Activated naive CD4-positive, alpha-beta T cell treated with Interleukin-2 at 50 U/mL for 16 hours (primary cell): ENCODE data around the gene RHOB.
"Not testable (repeated sequence)": the region's sequence is repeated elsewhere in the genome, so short reads cannot be mapped to it uniquely, and the experiment has no call there.

Experiments
- DNase-seq: peaks from one replicate; pipeline ENCODE4 v3.0.0-alpha.2; 2020

Gene RHOB

GRCh38 chr2:20454036-20454981, 7.4 kb downstream of the RHOB start:
- DNase-seq = no peak

DNA sequence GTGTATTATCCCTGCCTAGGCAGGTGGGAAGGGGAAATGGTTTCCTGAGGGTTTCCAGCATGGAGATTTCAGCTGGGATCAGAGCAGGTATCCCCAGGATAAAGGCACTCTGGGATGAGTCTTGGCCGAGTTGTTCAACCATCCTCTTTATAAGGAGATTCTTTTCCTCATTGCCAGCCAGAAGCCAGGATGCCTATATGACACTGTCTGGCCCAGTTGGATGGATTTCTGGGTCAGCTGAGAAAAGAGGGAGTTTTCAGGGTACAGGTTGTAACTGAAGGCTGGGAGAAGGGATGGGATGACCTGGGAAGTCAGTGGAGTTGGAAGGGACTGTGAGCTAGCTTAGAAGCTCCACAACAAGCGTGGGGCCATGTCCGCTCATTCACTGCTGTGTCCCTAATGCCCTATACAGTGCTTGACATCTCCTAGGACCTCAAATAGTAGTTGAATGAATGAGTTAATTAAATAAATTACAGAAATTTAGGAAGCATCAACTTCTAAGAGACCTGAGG, 8.3 kb downstream of the RHOB start:
- no peak for DNase-seq

DNA sequence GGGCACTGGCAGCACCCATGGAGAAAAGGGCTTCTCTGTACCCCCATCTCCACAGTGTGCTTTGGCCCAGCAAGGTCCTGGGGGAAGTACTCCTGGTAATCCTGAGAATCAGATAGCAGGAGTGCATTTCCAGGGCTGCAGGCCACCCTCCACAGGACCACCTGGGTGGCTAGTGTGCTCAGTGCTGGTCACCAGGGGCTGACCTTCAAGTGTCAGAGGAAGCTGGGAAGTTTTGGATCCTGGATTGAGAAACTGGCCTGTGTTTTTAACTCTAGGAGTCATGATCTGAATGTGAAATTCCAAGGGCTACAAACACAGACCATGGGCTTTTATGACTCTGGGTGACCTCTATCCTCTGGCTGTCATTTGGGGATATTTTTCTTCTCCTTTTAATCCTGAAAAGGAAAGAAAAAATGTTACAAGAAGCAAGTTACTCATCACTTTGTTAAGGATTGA, 9.3 kb downstream of the RHOB start:
- DNase-seq = no peak

DNA sequence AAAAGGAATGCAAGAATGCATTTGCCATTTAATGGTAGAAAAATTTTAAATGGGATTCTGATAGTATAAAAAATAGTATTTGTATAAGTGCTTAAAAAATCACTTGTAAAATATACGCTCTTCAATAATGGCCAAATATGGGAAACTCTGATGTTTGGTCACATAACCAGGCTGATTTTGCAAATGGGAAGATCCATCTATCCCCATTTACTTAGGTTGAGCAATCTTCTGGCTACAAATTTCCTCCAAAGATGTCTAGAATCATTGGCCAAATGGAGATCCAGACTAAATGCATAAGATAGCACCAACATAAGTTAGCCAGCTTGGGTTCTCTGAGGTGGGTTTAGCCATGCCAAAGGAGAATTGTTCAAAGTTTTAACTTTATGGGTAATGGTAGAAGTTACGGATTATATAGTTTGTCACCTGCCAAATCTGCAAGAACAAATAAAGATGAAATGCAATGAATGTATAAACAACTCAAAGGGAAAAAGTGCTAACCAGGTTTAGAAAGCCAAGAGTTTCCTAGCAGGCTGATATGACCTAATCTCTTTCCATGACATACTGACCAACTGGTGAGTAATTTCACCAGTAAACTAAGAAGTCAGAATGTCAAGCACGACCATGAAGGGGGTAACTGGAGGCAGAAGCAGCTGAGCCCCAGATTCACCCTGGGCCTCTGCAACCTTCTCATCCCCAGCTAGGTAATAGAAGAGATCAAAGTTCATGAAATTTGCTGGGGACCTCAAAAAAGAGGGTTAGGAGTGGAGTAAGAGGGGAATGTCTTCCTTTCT, 10.0 kb downstream of the RHOB start:
- DNase-seq = no peak

GRCh38 chr2:20457661-20458630, 11.1 kb downstream of the RHOB start:
- DNase-seq = no peak

GRCh38 chr2:20458737-20459484, 12.0 kb downstream of the RHOB start:
- not testable (repeated sequence) for DNase-seq

DNA sequence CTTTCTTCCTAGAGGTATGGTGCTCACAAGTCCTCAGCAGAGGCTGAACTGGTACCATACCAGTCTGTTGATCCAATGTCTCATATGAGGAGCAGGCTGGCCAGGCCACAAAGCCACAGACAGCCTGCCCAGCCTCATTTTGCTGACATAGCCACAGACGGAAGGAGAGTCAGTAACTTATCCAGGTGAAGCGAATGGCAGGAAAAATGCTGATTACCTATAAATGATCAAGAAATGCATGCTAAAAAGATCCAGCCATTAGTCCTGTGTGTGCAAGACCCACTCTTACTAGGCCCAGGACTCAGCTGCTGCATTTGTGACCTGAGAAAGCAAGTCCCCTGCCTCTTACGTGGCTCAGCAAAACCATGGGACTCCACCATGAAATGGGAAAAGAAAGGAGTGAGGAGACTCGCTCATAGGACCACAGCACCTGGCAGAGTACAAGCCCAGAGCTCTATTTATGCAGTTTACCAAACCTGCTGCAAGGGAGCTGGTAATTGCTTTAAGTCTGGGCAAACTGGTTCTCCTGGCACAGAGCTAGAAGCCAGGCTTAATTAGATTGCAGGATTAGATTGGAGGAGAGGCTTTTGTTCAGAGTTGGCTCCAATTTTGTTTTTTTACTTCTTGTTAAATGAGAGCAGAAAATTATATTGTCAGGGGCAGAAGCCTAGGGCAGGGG, 19.0 kb downstream of the RHOB start:
- DNase-seq = no peak

DNA sequence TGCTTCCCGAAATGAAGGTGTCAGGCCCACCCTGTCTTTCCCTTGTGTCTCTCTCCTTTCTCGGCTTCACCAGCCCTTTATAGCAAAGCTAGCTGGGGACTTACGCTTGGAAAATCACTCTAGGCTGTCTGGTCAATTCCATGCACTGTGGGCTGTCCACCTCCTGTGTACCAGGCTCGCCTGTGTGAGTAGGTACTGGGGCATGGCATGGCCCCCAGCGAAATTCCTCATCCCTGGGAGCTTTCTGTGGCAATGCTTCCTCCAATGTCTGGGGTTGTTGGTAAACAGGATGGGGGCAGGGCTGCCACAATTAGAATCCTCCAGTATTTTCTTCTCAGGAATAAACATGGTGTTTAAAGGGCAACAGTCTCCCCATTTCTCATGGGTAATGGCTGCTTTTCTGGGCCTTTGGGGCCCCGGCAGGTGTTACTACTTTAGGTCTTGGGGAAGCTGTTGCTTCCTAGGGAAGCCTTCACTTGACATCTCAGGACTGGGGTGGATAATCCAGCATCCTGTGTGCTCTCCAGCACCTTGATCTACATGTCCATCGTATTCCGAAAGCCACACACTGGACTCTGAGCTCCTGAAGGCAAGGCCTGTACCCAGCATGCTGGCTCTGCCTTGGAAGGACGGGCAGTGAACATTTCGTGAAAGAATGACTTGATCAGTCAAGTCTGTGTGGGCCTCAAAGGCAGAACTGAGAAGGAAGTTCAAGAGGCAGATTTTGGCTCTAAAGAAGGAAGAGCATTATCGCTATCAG, 21.1 kb downstream of the RHOB start:
- no peak for DNase-seq

- no peak for DNase-seq
Measured at GRCh38 chr2:20468549-20469500, 22.0 kb downstream of the RHOB start.

DNA sequence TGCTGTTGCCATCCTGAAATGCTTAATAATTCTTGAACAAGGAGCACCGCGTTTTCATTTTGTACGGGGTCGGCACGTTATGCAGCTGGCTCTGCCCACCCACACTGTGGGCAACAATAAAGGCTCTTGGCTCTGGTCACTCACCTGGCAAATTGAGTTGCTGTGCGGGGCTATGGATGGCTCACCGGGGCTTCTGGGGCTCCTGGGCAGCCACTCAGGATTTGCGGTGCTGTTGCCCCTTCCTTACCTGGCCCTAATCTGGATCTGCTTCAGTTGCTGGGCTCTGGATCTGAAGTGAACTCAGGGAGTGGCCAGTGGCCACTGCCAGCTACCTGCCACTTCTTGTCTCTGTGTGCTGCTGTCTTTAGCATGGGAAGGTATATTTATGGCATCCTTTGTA, 22.7 kb downstream of the RHOB start:
- DNase-seq = no peak

DNA sequence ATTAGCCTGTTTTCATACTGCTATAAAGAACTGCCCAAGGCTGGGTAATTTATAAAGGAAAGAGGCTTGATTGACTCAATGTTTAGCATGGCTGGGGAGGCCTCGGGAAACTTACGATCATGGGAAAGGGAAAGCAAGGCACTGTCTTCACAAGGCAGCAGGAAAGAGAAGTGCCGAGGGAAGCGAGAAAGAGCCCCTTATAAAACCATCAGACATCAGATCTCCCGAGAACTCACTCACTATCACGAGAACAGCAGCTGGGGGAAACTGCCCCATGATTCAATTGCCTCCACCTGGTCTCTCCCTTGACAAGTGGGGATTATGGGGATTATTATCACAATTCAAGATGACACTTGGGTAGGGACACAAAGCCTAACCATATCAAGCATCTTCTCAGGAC, 23.3 kb downstream of the RHOB start:
- no peak for DNase-seq

GRCh38 chr2:20471148-20471547, 24.3 kb downstream of the RHOB start:
- no peak for DNase-seq

DNA sequence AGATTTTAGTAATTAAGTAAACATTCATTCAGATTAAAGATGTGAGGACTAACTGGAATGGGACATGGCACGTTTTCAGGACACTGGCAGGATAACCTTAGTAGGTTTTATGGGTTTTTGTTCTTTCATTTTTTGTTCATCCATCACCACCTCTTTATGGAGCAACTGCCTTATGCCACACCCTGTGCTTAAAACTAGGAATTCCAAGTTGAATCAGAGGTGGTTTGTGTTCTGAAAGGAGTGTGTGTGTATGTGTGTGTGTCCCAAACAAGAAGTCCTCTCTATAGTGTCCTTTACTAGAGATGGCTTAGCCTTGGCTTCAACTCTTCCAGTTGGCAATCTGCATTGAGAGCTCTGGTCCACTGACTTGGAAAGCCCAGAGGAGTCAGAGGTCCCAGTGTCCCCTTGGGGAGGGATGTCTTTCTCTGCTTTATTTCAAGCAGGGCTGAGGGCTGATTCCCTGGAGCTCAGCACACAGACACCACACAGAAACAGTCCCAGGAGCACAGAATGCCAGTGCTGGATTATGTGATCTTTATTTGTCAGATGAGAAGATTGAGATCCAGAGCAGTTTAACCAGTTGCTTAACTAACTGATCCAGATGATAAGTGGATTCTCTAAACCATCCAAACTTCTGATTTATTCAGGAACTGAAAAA, 25.2 kb downstream of the RHOB start:
- DNase-seq = no peak

DNA sequence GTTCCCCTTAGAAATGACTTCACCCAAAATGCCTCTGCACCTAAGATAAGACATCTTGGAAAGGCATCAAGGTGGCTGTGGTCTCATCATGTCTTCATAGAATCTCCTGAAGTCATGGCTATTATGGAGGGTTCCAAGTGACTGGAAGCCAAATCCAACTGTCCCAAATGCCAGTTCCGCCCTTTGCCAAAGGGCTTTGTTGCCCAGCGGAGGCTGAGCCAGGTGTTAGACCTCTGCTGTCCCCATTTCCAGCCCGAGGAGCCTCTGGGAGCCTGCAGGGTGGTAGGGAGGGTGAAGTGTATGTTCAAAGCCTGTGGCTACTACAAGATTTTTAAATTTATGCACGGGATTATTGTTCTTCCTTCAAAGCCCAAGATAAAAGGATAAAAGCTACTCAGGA, 25.7 kb downstream of the RHOB start:
- DNase-seq = no peak

- no peak for DNase-seq
Measured at GRCh38 chr2:20473128-20473527, 26.3 kb downstream of the RHOB start.

GRCh38 chr2:20474757-20475566, 28.1 kb downstream of the RHOB start:
- DNase-seq = no peak

GRCh38 chr2:20475567-20475952, 28.7 kb downstream of the RHOB start:
- no peak for DNase-seq

DNA sequence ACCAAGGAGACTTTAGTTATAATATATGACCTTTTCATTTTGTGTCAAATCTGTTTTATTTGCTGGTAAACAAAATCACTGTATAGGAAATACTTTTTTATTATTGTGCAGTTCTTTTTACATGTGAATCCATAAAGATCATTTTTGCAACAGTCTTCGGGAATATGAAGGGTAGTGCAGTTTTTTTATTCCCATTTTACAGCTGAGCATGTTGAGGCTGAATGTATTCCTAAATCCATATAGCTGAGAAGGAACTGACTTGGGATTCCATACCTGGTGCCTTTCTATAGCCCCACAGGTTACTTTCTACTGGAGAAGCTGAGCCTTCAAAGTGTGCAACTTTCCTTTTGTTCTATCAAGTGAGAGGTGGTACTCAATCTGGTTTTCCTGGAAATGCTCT, 29.6 kb downstream of the RHOB start:
- no peak for DNase-seq
